Epithelial cell of esophagus (primary cell): ENCODE measurements around the gene ZNF33A.
"Not testable (repeated sequence)": the region's sequence is repeated elsewhere in the genome, so short reads cannot be mapped to it uniquely, and the experiment has no call there.

Experiments used
- DNase-seq: peaks from one replicate; pipeline ENCODE4 v3.0.0; 2010; ENCODE audit warnings: low read depth
- H3K4me3 ChIP-seq: 2 replicates; pipeline ENCODE4 v1.5.1; 2011; ENCODE audit warnings: mild to moderate bottlenecking, low read length, control low read depth
- TF ChIP-seq, protein P1 (sequence below): IDR thresholded peaks from 2 replicates; pipeline ENCODE4 v1.5.1; 2011; ENCODE audit warnings: low read depth, mild to moderate bottlenecking, low read length, control low read depth, inconsistent platforms; ENCODE audit not compliant: insufficient read depth; ENCODE audit errors: missing control alignments

Gene ZNF33A

DNA sequence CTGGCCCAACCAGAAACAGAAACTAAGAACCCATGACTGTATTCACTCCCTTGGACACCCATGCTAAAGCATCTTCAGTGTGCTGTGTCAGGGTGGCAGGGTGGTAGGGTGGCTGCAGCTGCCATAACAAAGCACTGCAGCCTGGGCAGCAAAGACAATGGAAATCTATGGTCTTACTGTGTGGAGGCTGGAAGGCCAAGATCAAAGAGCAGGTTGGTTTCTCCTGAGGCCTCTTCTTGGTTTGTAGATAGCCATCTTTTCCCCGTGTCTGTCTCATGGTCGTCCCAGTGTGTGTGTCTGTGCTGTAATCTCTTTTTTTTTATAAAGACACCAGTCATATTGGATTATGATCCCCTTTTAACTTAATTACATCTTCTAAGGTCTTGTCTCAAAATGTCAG is 18.8 kb upstream of the ZNF33A start:
- DNase-seq, result no peak
- no peak overlapping the region for H3K4me3 ChIP-seq
- TF ChIP-seq, protein P1, sequence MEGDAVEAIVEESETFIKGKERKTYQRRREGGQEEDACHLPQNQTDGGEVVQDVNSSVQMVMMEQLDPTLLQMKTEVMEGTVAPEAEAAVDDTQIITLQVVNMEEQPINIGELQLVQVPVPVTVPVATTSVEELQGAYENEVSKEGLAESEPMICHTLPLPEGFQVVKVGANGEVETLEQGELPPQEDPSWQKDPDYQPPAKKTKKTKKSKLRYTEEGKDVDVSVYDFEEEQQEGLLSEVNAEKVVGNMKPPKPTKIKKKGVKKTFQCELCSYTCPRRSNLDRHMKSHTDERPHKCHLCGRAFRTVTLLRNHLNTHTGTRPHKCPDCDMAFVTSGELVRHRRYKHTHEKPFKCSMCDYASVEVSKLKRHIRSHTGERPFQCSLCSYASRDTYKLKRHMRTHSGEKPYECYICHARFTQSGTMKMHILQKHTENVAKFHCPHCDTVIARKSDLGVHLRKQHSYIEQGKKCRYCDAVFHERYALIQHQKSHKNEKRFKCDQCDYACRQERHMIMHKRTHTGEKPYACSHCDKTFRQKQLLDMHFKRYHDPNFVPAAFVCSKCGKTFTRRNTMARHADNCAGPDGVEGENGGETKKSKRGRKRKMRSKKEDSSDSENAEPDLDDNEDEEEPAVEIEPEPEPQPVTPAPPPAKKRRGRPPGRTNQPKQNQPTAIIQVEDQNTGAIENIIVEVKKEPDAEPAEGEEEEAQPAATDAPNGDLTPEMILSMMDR, result no peak

DNA sequence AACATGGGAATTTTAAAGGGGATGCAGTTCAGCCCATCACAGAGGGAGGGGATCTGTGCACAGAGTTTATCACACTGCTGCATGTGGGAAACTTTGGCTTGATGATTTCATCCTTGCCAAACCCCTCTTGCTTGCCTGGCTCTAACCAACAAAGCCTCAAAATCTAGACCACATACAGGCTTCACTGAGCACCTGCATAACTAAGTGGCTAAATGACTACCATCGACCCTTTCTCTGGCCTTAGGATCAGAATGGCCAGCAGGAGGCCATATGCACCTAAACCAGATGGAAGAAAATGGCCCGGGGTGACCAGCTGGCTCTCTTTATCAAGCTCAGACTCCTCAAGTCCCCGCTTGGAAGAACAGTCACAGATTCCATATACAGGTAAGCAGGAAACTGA is 18.4 kb upstream of the ZNF33A start:
- TF ChIP-seq, protein P1, result no peak
- no peak overlapping the region for H3K4me3 ChIP-seq
- no peak for DNase-seq

DNA sequence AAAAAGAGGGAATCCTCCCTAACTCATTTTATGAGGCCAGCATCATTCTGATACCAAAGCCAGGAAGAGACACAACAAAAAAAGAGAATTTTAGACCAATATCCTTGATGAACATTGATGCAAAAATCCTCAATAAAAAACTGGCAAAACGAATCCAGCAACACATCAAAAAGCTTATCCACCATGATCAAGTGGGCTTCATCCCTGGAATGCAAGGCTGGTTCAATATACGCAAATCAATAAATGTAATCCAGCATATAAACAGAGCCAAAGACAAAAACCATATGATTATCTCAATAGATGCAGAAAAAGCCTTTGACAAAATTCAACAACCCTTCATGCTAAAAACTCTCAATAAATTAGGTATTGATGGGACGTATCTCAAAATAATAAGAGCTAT is 11.6 kb upstream of the ZNF33A start:
- H3K4me3 ChIP-seq, DNase-seq: not testable (repeated sequence)

DNA sequence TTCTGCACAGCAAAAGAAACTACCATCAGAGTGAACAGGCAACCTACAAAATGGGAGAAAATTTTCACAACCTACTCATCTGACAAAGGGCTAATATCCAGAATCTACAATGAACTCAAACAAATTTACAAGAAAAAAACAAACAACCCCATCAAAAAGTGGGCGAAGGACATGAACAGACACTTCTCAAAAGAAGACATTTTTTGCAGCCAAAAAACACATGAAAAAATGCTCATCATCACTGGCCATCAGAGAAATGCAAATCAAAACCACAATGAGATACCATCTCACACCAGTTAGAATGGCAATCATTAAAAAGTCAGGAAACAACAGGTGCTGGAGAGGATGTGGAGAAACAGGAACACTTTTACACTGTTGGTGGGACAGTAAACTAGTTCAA is 10.0 kb upstream of the ZNF33A start:
- H3K4me3 ChIP-seq, DNase-seq: not testable (repeated sequence)

DNA sequence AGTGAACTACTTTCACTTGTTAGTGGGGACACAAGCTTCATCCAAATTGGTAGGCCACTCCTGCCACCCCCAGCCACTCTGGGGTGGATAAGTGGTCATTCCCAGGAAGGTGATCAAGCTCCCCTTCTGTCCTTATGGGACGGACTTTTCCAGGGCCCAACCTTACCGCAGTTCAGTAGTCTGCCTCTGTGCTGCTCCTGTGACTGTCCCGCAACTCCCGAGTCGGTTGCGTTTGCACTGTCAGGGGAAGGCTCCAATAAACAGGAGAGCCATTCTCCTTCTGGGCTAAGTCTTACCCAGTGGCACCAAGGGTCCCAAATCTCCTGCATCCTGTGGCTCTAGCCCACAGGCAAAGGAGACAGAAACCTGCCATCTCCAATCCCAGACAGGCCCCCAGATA is 7.4 kb upstream of the ZNF33A start:
- H3K4me3 ChIP-seq, result no peak overlapping the region
- DNase-seq, result no peak
- TF ChIP-seq, protein P1, result no peak

DNA sequence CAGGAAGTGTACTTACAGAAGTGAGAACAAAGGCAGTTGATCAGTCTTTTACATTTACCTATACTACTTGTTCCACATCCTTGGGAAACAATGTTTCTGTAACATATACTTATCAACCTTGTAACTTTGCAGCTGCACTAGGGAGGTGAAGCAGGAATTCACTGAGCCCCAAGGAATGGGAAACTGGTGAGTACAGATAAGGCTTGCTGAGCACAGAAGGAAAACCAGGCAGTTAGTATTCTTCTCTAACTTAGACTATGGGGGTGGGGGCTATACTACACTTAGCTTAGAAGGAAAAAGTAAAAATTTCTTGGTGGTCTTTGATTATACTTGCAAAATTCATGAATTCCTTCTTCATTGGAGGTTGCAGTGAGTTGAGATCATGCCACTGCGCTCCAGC is 6.9 kb upstream of the ZNF33A start:
- no peak for DNase-seq
- TF ChIP-seq, protein P1, result no peak
- no peak overlapping the region for H3K4me3 ChIP-seq

DNA sequence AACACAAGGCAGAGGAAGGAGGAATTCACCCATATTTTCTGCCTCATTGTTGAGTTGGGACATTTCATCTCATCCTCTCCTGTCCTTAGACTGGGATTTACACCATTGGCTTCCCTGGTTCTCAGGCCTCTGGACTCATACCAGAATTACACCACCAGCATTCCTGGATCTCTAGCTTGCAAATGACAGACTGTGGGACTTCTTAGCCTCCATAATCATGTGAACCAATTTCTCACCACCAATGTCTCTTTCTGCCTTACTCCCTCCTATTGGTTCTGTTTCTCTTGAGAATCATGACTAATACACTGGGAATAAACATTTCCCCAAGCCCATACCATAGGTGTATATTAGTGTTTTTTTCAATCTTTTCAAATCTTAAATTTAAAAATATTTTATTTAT is 2.9 kb upstream of the ZNF33A start:
- peak; percentile 63 for DNase-seq
- no peak overlapping the region for H3K4me3 ChIP-seq
- TF ChIP-seq, protein P1, result no peak

DNA sequence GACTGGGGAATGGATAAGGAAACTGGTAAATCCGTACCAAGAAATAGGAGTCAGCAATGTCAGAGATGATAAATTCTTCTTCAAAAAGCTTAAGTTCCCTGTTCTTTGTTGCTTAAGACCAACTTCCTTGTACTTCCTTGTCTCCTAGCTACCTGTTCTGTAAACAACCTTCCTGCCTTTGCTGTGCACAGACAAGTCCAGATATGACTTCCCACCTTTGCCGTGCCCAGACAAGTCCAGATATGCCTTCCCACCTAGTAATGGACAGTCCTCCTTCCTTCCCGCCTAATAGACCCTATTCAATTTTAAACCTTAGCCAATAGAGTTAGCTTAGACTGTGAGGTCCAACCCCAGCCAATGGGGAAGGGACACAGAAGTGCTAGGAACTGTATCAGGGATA is 2.5 kb upstream of the ZNF33A start:
- peak; percentile 94 for DNase-seq
- TF ChIP-seq, protein P1, result no peak
- no peak overlapping the region for H3K4me3 ChIP-seq
